HL-60/S4 treated with retinoic acid at 250 ng/mL for 4 days and 3 days (cell line): ENCODE data around the gene PRPF19.

Source experiments
- in situ Hi-C: fragments of 300-500 bp; cut with MboI; formaldehyde crosslinking; loops from 2 replicates; pipeline ENCODE4 v1.7.0; 2022; ENCODE audit warnings: low sequenced_read_pairs

PRPF19 gene

GRCh38 chr11:60862171-60862570 lies 44.2 kb downstream of the PRPF19 start:
- in situ Hi-C loops = no loop called here

DNA sequence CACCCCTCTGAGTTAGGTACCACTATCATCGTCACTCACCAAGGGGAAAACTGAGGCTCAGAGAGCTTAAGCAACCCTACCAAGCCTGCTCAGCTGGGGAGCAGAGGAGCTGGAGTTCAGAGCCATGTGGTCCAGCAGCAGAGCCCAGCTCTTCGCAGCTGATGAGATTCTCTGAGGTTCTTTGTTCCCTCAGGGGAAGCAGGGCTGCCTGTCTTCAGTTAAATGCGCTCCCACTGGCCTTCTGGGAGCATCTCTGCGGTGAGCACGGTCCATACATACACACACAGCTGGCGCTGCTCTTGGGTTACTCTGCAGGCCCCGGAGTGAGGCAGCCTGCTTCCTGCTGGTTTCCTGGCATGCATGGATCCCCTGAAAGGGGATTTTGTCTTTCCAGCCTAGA lies 45.4 kb downstream of the PRPF19 start:
- in situ Hi-C loops = no loop called here

DNA sequence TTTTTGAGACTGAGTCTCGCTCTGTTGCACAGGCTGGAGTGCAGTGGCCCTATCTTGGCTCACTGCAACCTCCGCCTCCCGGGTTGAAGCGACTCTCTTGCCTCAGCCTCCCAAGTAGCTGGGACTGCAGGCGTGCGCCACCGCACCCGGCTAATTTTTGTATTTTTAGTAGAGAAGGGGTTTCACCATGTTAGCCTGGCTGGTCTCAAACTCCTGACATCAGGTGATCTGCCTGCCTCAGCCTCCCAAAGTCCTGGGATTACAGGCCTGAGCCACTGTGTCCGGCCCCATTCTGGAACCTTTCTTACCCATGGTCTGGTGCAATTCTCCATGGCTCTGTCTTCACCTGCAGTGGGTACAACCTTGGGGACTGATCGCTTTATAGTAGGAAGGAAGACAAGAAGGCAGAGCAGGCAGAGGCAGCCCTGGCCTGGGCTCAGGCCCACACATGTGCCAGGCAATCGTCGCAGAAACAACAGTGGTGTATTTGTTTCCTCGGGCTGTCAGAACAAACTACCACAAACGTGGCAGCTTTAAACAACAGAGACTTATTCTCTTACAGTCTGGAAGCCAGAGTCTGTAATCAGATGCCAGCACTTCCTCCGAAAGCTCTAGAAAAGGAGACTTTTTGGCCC lies 46.7 kb downstream of the PRPF19 start:
- in situ Hi-C loops = no loop called here

DNA sequence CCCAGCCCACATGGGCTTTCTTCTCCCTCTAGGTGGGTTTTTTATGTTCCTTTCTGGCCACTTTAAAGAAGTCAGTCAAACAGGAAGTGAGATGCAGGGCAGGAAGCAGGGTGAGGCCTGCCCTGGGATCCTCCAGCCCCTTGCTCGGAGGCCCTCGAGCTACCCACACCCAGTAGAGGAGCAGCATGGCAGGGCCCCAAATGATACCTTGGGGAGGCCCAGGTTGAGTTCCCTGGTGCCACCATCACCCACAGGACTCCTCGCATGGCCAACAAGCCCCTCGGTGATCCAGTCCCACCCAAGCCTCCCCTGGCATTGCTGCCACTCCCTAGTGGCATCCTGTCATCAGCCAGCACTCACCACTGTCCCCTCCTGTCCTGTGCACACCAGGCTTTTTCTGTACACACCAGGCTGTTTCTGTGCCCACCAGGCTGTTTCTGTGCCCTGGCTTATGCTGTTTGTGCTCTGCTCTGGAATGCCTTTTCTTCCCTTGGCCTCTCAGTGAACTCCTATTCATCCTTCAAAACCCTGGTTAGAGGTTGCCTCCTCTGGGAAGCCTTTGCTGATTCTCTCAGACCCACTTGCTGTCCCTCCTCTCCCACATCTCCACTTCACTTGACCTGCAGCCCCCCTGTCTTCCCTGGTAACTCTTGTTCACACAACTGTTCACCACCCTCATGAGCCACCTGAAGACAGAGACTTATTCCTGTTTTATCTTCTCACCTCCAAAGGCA lies 47.5 kb downstream of the PRPF19 start:
- in situ Hi-C loops = no loop called here

DNA sequence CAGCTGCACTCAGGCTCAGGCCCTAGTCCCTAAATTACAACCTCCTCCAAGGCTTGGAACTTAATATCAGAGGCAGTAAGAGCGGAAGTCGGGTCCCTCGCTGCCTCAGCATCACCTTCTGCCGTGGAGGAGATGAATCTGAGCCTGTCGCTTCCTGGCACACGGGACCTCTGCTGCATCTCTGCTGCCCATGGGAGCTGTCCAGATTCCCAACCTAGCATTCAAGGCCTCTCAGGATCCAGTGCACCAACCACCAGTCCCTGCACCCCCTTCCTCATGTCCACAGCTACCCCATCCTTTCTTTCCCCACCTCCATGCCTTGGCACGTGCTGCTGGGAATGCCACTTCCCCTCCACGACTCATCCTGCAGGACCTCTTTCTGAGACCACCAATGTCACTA lies 48.1 kb downstream of the PRPF19 start:
- in situ Hi-C loops = no loop called here

GRCh38 chr11:60857378-60858232 lies 48.8 kb downstream of the PRPF19 start:
- in situ Hi-C loops = no loop called here

DNA sequence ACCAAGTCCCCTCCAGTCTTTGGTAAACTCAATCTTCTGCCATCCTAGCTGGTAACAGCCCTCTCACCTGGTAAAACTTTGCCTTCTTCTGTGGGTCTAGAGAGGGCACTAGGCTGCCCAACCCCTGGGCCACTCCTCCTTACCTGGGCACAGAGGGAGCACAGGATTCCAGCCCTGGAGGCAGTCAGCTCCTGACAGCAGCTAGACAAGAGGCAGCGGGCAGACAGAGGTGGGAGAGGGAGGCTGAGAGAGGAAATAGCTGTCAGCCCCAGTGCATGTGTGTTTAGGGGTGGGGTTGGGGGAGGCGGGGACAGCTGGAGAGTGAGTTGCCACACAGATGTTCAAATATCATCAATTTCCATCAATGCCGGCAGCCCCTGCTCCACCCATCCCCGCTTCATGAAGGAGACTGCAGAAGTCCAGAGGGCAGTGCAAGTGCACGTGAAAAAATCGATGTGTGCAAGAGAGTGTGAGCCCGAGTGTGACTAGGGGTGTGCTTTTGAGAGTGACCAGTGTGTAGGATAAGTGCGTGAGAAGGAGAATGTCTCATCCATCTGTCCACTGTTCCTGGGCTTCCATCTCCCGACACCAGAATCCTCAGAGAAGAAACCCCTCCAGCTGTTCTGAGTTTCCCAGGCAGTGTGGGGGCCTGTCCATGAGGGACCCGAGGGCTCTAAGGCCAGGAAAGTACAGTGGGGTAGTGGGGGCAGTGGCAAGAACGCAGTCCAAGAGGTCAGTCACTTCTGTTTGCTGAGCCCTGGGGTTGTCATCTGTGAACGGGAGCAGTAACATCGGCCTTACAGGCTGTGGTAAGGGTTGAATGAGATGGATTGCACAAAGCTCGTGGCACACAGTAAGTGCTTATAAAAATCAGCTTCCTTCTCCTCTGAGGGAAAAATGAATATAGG lies 50.4 kb downstream of the PRPF19 start, which contains the start of gene PTGDR2:
TSS of gene PTGDR2 (minus strand) at position 225 of the 908 bp plus-strand sequence. CDS start 2,228 bp downstream, outside the sequence.
- in situ Hi-C loops = no loop called here

DNA sequence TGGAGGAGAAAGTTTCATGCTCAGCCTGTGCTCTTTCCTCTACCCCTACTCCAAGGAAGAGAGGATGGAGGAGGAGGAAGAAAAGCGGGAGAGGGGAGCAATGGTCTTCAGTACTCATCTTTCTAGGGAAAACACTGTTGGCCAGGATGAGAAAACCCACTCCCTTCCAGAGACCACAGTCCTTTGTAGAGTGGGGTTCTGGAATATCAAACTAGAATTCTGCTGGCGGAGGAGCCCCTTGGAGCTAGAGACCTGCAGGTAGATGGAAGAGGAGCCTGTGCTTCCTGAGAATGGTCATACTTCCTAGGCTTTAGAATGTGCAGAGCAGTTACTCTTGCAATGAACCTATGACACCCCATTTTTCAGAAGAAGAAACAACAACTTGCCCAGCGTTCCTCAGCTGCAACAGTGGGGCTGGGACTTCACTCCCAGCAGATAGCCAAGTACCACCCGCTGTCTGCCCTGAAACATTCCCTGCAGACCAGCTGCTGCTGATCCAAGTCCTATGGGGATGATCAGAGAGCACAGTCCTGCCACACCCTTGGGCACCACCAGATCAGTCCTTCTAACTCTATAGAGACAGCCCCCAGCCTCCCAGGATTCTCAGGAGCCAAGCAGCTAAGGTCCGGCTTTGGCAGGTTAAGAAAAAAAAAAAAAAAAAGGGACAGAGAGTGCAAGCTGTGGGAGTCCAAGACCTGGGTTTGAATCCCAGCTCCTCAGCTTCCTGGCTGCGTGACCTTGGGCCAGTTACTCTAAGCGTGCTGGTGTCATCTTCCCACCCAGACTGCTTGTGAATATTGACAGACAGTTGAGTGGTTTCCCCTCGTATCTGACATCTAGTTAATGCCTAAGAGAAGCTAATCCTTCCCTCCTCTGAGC lies 51.3 kb downstream of the PRPF19 start:
- in situ Hi-C loops = no loop called here

DNA sequence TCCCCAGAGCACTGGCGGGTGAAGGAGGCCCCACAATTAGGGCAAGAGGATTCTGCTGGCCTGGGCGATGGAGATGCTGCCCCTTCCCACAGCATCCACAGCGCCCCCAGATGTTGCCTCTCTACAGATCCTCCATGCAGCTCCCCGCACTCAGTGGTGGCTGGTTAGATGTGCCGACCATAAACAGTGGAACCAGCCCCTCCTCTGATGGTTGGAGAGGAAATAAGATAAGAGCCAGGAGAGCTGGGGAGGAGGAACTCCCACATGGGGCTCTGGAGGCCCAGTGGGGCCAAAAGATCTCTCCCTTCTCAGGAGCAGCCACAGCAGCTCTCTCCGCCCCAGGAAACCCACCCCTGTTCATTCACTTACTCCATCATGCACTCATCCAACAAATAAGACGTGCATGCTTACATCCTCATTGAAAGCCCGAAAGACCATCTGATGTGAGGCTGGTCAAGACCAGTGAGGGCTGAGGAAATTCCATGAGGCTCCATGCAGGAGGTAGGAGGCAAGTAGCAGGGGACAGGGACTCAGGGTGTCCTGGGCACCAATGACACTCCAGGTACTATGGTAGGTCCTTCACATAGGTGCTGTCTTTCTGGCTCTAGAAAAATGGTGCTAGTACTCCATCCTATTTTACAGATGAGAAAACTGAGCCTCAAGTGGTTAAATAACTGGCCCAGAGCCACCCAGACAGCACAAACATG lies 52.1 kb downstream of the PRPF19 start:
- in situ Hi-C loops = no loop called here

GRCh38 chr11:60852982-60853950 lies 53.1 kb downstream of the PRPF19 start:
- in situ Hi-C loops = no loop called here

DNA sequence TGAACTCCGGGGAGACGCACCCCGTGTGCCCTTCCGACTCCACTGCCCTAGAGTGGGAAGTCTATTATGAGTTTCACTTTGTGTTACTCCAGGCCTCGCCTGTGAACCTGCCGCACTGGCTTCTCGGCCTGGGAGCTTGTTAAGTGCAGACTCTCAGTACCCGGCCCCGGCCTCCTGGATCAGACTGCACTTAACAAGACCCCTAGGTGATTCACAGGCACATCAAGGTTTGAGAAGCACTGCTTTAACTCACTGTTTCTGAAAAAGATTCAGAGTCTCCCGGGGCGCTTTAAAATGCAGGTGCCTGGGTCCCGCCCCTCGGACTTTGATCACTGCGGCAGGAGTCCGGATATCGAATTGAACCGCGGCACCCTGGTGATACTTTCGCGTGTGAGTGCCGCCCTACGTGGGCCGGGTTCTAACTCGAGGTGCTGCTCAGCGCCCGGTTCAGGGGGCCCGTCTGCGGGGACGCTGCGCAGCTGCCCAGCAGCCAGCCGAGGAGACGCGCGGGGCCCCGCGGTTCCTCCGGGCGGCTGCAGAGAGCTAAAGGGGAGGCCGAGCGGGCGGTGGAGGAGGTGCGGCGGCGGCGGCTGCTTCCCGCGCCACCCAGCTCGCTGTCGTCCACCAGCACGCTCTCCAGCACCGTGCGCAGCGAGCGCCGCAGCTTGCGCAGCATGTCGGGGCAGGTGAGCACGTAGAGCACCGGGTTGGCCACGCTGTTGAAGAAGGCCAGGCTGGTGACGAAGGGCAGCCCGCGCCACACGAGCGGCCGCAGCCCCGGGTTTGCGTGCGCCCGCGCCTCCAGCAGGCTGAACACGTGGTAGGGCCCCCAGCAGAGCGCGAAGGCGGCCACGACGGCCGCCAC lies 54.0 kb downstream of the PRPF19 start:
- in situ Hi-C loops = no loop called here

- in situ Hi-C loops = no loop called here
These were observed 54.9 kb downstream of the PRPF19 start for GRCh38 chr11:60851327-60852104.

GRCh38 chr11:60849641-60850520 lies 56.5 kb downstream of the PRPF19 start:
- in situ Hi-C loops = no loop called here

- in situ Hi-C loops = no loop called here
These were observed 57.7 kb downstream of the PRPF19 start for GRCh38 chr11:60848714-60849151.

DNA sequence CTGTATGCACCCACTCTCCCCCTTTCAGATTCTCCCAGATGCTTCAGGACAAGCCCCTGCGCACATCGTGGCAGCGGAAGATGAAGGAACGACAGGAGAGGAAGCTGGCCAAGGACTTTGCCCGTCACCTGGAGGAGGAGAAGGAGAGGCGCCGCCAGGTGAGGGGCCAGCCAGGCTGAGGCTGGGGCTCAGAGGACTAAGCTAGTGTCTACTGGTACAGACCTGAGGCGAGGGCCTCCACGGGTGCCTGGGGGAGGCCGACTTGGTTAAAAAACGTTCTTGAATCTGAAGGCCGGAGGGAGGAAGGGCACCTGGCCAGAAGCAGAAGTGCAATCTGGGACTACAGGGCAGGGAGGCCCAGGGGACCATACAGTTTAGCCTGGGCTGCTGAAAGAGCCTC lies 58.5 kb downstream of the PRPF19 start:
- in situ Hi-C loops = no loop called here
